Stimulated activated CD4-positive, alpha-beta T cell treated with anti-CD3 and anti-CD28 coated beads, Interleukin-4, amount 100 ng/mL, for 24 hours (primary cell): ENCODE data around the gene JMJD7.

ENCODE experiments used
- DNase-seq: peaks from one replicate; pipeline ENCODE4 v3.0.0-alpha.2; 2020

JMJD7 gene

GRCh38 chr15:41869770-41870688, 42.1 kb downstream of the JMJD7 start:
- DNase-seq, result no peak

- peak; percentile 58 for DNase-seq
Observed at GRCh38 chr15:41870689-41871081, 42.8 kb downstream of the JMJD7 start.

GRCh38 chr15:41871175-41871905, 43.4 kb downstream of the JMJD7 start:
- DNase-seq, result no peak

GRCh38 chr15:41872166-41872747, 44.4 kb downstream of the JMJD7 start:
- no peak for DNase-seq

GRCh38 chr15:41873711-41874110, 45.8 kb downstream of the JMJD7 start:
- no peak for DNase-seq

GRCh38 chr15:41874736-41875135, 46.8 kb downstream of the JMJD7 start:
- no peak for DNase-seq

- DNase-seq, result no peak
Observed at GRCh38 chr15:41876007-41876406, 48.1 kb downstream of the JMJD7 start.

- DNase-seq, result no peak
Observed at GRCh38 chr15:41876689-41877088, 48.8 kb downstream of the JMJD7 start.

GRCh38 chr15:41877631-41878354, 49.9 kb downstream of the JMJD7 start:
- no peak for DNase-seq

GRCh38 chr15:41878355-41878699, 50.4 kb downstream of the JMJD7 start:
- no peak for DNase-seq

GRCh38 chr15:41879321-41879845, 51.5 kb downstream of the JMJD7 start:
- no peak for DNase-seq

- DNase-seq, result no peak
Observed at GRCh38 chr15:41880156-41880877, 52.4 kb downstream of the JMJD7 start.

GRCh38 chr15:41881086-41881485, 53.2 kb downstream of the JMJD7 start:
- DNase-seq, result no peak

- no peak for DNase-seq
Observed at GRCh38 chr15:41881550-41881919, 53.6 kb downstream of the JMJD7 start.

GRCh38 chr15:41881920-41882688, 54.2 kb downstream of the JMJD7 start:
- no peak for DNase-seq

GRCh38 chr15:41882689-41883483, 55.0 kb downstream of the JMJD7 start:
- no peak for DNase-seq

- DNase-seq, result no peak
Observed at GRCh38 chr15:41883484-41883825, 55.6 kb downstream of the JMJD7 start.

GRCh38 chr15:41884458-41884857, 56.6 kb downstream of the JMJD7 start:
- no peak for DNase-seq

- no peak for DNase-seq
Observed at GRCh38 chr15:41885321-41885720, 57.4 kb downstream of the JMJD7 start.

GRCh38 chr15:41885841-41886240, 57.9 kb downstream of the JMJD7 start:
- no peak for DNase-seq

GRCh38 chr15:41886741-41887140, 58.8 kb downstream of the JMJD7 start:
- no peak for DNase-seq
